CD4-positive, alpha-beta T cell treated with Interleukin-6 at 100 ng/mL for 8 hours (primary cell): ENCODE results near the gene NDUFB6.
A peak's percentile ranks its signal among the peaks of the same experiment; 100 is the strongest.
"Not testable (repeated sequence)": the region's sequence is repeated elsewhere in the genome, so short reads cannot be mapped to it uniquely, and the experiment has no call there.

Source experiments
- DNase-seq: peaks from one replicate; pipeline ENCODE4 v3.0.0-alpha.2; 2020; ENCODE audit warnings: mixed read lengths, low spot score

The NDUFB6 gene

DNA sequence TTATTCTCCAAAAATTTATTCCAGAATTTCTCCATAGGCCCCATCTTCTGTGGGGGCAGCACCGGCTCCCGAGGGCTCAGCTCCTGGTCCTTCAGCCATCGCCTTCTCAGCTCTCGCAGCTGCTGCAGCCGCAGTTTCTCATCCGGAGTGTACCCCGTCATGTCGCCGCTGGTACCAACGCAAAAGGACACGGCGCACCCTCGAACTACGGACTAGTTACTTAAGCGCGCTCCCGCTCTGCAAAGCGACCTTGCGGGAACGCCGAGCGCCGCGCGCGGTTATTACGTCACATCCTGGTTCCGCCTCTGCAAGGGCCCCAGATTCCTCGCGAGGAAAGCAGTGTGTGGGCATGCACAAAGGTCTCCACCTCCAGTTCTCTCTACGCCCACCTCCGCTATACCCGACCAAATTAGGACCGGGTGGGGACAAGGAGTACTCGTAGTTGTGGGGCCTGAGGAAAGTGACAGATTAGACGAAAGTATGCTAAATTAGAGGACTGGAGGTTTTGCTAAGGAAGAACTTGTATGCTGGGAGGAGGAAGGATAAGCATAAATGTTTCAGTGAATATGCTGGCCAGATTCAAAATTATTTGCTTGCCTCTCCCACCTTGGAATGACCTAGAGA lies at the start of gene NDUFB6:
Gene NDUFB6, minus strand, starts transcription at position 260 of the 624 bp plus-strand sequence. Its CDS starts 99 bp downstream, at position 161.
- DNase-seq, result peak; percentile 93

DNA sequence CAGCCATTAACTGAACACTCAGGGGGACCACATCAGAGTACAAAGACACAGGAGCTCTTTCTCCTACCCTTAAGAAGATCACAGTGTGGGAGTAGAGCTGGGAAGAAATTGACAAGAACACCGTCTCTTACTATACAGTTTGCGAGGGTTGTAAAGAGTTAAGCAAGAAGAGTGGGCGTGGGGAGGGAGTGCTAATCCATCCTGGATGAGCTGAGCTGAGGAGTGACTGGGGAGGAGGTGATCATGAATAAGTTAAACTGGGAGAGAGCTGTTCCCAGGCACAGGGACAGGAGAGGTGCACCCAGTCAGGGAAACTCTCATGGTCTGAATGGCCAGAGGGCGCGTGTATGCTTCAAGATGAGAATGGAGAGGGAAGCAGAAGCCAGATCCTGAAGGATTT lies 45.3 kb upstream of the NDUFB6 start:
- no peak for DNase-seq

GRCh38 chr9:32606811-32607210 lies 33.9 kb upstream of the NDUFB6 start:
- DNase-seq, result no peak

- DNase-seq, result no peak
Measured at GRCh38 chr9:32603914-32604852, 31.2 kb upstream of the NDUFB6 start.

GRCh38 chr9:32599021-32599420 lies 26.1 kb upstream of the NDUFB6 start:
- DNase-seq, result not testable (repeated sequence)

DNA sequence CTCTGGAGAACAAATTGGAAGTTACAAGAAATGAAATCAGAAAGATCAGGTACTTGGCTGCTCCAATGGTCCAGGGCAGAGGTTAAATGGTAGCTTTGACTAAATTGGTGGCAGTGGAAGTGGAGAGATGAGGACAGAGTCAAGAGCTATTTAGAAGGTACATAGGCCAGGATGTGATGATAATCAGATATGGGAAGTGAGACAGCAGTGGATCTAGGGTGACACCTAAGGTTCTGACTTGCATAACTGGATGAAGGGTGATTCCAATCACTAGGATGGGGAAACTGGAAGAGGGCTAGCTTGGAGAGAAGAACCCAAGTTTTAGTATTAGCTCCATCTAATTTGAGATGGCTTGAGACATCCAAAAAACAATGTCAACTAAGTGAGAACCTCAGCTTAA lies 24.0 kb upstream of the NDUFB6 start:
- DNase-seq, result no peak

DNA sequence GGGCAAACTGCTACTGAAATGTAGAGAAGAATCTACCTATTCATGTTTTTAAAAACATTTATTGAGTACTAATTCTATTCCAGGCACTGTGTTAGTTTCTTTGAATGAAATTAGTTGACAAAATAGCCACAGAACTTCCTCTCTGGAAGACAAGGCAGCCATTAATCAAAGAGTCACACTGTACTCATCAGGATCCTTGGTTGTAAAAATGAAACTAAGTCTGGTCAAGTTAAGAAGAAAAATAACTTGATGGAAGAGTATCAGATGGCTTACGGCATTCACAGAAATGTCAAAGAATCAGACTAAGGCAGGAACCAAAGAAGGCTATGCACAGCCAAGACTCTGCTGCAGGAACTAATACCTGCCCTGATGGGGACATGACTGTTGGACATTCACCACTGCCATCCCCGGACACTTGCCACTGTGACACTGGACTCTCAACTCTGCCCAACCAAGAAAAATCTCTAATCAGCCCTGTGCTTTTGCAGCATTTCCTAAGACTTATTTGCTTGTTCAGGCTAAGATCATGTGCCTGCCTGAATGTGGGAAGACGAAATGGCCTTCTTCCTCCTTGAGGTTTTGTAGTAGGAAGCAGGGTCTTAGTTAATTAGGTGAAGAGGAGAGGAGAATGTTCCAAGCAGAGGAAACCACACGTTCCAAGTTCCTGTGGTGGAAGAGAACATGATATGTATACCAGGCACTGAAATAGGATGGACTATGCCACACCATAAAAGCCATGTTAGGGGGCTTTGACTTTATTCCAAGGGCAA lies 23.3 kb upstream of the NDUFB6 start:
- no peak for DNase-seq

DNA sequence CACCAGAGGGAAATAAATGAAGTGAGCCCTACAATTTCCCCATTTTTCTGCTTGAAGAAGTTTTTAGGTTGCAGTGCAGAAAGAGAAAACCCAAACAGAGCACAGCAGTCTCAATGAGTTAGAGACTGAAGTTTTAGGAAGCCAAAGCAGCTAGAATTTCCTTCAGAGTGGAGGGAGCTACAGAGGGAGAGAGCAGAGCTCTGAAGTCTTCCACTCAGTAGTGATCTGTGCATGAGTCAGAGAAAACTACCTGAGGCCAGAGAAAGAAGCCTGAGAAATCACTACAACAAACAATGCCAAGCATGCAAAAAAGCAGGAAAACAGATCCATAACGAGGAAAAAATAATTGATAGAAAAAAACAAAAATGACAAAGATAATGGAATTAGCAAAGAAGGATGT lies 17.9 kb upstream of the NDUFB6 start:
- no peak for DNase-seq

- DNase-seq, result no peak
Measured at GRCh38 chr9:32590476-32590875, 17.5 kb upstream of the NDUFB6 start.

DNA sequence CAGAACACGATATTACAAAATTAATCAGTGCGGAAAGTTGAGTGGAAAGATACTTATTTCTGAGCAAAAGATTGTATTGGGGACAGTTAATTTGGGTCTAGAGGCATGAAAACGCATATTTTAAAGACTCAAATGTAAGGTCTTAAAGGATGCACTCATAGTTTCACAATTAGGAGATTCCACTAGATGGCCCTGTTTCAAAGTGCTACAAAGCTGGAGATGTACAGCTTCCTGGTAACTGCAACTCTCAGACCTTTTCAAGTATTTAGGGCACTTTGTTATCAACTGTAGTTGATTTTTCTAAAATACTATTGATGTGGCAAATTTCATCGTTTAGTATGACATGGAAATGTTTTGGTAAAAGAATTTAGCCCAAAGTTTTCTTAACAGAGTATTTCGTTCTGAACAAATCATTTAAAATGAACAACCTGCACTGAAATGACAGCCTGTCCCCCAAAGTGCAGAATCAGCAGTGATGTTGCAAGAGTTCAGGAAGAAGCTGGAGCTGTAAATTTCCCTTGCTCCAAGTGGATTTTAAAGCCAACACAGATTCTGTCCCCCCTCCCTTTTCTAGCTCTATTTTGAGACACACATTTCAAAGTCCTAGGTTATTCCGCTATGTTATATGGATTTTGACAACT lies 16.2 kb upstream of the NDUFB6 start:
- no peak for DNase-seq

GRCh38 chr9:32587901-32588300 lies 14.9 kb upstream of the NDUFB6 start:
- no peak for DNase-seq

DNA sequence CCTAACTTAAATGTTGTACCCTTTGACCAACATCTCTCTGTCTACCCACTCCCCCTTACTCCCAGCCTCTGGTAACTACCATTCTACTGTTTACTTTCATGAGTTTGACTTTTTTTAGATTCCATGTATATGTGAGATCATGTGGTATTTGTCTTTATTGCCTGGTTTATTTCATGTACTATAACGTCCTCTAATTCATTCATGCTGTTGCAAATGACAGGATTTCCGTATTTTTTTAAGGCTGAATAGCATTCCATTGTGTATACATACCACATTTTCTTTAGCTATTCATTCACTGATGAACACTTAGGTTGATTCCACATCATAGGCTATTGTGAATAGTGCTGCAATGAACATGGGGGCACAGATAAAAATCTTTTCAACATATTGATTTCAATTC lies 11.8 kb upstream of the NDUFB6 start:
- DNase-seq, result no peak

- DNase-seq, result peak; percentile 31
Measured at GRCh38 chr9:32581512-32582143, 8.7 kb upstream of the NDUFB6 start.

GRCh38 chr9:32580631-32581300 lies 7.8 kb upstream of the NDUFB6 start:
- DNase-seq, result no peak

GRCh38 chr9:32579706-32580331 lies 6.9 kb upstream of the NDUFB6 start:
- peak; percentile 72 for DNase-seq

DNA sequence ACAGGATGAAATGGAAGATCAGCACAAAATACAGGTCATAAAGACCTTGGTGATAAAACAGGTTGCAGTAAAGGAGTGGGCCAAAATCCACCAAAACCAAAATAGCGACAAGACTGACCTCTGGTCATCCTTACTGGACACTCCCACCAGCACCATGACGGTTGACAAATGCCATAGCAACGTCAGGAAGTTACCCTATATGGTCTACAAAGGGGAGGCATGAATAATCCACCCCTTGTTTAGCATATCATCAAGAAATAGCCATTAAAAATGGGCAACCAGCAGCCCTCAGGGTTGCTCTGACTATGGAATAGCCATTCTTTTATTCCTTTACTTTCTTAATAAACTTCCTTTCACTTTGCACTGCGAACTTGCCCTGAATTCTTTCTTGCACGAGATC lies 6.0 kb upstream of the NDUFB6 start:
- no peak for DNase-seq

GRCh38 chr9:32577316-32577715 lies 4.4 kb upstream of the NDUFB6 start:
- DNase-seq, result no peak

- no peak for DNase-seq
Measured at GRCh38 chr9:32574858-32575257, 1.9 kb upstream of the NDUFB6 start.

DNA sequence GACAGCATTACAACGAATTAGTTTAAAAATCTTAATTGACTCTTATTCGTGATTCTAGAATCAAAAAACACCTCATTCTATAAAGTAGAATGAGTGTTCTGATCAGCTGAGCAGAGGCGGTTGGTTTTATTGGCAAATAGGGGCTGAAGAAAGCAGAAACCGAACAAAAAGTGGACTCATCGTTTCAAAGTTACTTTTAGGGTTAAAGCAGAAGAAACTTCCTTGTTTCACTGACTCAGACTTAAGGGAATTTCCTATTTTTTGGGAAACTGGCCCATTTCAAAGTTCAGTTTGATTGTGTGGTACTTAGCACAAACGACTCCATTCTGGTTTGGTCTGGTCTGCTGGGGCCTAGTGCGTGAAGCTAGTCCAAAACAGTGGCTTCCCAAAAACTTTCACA lies 862 bp upstream of the NDUFB6 start:
- no peak for DNase-seq
